Skeletal muscle satellite cell (primary cell): ENCODE results near the gene HDAC2.
"Not testable (repeated sequence)": the region's sequence is repeated elsewhere in the genome, so short reads cannot be mapped to it uniquely, and the experiment has no call there.

Source experiments
- H3K27me3 ChIP-seq: 2 replicates; pipeline ENCODE4 v1.7.0; 2013; ENCODE audit warnings: low read length; ENCODE audit not compliant: control insufficient read depth, insufficient read depth
- H3K36me3 ChIP-seq: 2 replicates; pipeline ENCODE4 v1.7.0; 2013; ENCODE audit warnings: mild to moderate bottlenecking, control low read depth, low read length; ENCODE audit not compliant: insufficient read depth
- H3K4me1 ChIP-seq: 2 replicates; pipeline ENCODE4 v1.7.0; 2013; ENCODE audit warnings: low read length; ENCODE audit not compliant: control insufficient read depth, insufficient read depth
- H3K4me2 ChIP-seq: 2 replicates; pipeline ENCODE4 v1.7.0; 2013; ENCODE audit warnings: mild to moderate bottlenecking, low read length
- H3K4me3 ChIP-seq: 2 replicates; pipeline ENCODE4 v1.7.0; 2013; ENCODE audit warnings: low read length
- H3K9ac ChIP-seq: 2 replicates; pipeline ENCODE4 v1.7.0; 2013; ENCODE audit warnings: mild to moderate bottlenecking, low read depth, low read length, moderate library complexity
- H3K9me3 ChIP-seq: replicated peaks from 2 replicates; pipeline ENCODE4 v1.7.0; 2013; ENCODE audit warnings: mild to moderate bottlenecking, control low read depth, low read length

The HDAC2 gene

DNA sequence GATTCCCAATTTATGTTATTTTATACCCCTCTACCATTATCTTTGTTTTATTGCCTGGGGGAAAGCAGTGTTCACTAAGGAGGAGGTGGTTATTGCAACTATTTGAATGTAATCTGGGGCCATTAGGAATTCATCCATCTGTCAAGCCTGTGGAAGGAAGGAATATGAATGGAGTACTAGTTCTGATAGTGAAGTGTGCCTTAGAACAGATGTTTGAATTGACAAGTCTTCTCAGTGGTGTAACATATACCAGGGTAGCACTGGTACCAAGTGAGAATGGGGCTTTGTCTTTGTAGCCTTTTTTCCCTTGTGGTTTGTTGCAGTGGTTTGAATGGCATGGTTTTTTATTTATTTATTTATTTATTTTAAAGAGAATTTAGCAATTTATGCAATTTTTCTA lies 27.9 kb upstream of the HDAC2 start:
- no peaks in the 10 kb centered on the region for H3K27me3 ChIP-seq
- H3K9me3 ChIP-seq, result no peaks in the 10 kb centered on the region
- no peak overlapping the region for H3K9ac ChIP-seq
- no peaks in the 10 kb centered on the region for H3K36me3 ChIP-seq
- peaks cover 43% of the 10 kb centered on the region for H3K4me1 ChIP-seq
- no peak overlapping the region for H3K4me3 ChIP-seq
- H3K4me2 ChIP-seq, result no peak overlapping the region

DNA sequence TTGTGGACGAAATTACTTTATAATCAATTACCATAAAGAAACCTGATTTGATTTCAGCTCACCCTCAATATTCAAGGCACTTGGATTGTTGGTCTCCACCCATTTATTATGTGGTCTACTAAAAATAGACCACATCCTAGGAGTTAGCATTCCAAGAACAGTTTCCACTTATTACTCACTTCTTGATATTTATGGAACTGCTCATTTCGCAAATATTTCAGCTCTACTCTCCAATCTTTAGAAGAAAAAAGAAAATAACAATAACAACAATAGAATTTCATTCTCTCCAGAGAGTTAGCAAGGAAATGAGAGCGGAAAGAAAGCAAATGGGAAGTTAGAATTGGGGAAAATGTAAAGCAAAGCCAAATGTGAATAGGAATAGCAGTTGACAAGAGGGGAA lies 26.2 kb upstream of the HDAC2 start:
- H3K9me3 ChIP-seq, result no peaks in the 10 kb centered on the region
- H3K4me3 ChIP-seq, result peak overlapping the region; percentile 53
- H3K9ac ChIP-seq, result peak overlapping the region; percentile 72
- H3K4me2 ChIP-seq, result peak overlapping the region; percentile 73
- no peaks in the 10 kb centered on the region for H3K36me3 ChIP-seq
- peaks cover 43% of the 10 kb centered on the region for H3K4me1 ChIP-seq
- no peaks in the 10 kb centered on the region for H3K27me3 ChIP-seq

DNA sequence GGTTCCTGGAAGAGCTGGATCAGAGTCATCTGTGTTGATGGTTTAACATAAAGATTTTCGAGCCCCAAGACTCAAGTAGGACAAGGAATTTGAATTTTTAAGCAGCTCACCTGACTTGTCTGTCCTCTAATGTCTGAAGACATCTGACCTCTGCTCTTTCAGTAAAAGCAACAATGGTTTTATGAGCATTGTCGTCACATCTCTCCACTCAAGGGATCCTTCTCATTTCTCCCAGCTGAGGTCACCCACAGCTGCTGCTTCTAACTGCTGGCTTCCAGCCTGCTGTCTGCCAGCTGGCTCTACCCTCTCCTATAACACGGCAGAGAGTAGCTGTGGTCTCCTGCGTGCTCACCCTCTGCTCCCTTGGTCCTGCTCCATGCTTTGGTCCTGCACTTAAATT lies 24.7 kb upstream of the HDAC2 start:
- H3K9ac ChIP-seq, result peak overlapping the region; percentile 68
- no peaks in the 10 kb centered on the region for H3K36me3 ChIP-seq
- H3K4me3 ChIP-seq, result peak overlapping the region; percentile 34
- peaks cover 42% of the 10 kb centered on the region for H3K4me1 ChIP-seq
- H3K27me3 ChIP-seq, result no peaks in the 10 kb centered on the region
- H3K9me3 ChIP-seq, result no peaks in the 10 kb centered on the region
- H3K4me2 ChIP-seq, result peak overlapping the region; percentile 70

DNA sequence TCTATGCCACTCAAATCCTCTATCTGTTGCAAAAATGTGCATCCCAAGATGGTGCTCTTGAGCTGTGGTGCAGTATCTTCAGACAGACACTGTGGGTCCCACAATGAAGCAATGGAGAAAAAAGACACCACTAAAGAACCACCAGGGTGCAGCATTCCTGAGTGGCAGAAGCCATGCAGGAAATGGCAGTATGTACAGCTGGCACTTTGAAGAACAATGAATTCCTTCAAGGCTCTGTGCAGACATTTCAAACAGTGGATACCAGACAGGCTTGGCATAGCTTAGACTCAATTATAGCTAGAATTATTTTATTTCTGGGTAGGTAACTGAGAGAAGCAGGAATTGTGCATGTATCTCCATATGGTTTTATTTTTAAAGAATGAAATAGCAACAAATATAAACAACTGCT lies 24.0 kb upstream of the HDAC2 start:
- Histone ChIP-seq H3K36me3 (no peaks in the 10 kb centered on the region), H3K9ac (peak overlapping the region; percentile 68), H3K4me2 (peak overlapping the region; percentile 70), H3K4me1 (peaks cover 35% of the 10 kb centered on the region), H3K4me3 (peak overlapping the region; percentile 34), H3K9me3 (no peaks in the 10 kb centered on the region), H3K27me3 (no peaks in the 10 kb centered on the region)

DNA sequence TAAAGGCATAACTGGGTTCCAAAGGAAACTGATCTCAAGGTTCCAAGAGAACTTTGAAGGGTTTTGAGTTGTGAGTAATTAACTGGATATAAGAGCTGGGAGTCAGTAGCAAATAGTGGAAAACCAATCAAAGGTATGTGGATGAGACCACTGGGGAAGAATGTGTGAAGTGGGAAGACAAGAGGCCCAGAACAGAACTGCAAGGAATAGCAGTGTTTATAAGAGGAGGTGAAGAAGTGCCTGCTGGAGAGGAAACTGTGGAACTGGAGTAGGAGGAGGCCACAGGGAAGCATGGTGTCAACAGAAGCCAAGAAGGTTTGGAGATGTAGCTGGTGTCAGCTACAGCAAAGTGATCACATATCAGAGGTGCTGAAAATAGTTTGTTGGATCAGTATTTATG lies 18.7 kb upstream of the HDAC2 start:
- H3K4me1 ChIP-seq, result no peaks in the 10 kb centered on the region
- no peaks in the 10 kb centered on the region for H3K36me3 ChIP-seq
- H3K9ac ChIP-seq, result no peak overlapping the region
- H3K4me3 ChIP-seq, result no peak overlapping the region
- no peak overlapping the region for H3K4me2 ChIP-seq
- H3K27me3 ChIP-seq, result no peaks in the 10 kb centered on the region
- H3K9me3 ChIP-seq, result no peaks in the 10 kb centered on the region

DNA sequence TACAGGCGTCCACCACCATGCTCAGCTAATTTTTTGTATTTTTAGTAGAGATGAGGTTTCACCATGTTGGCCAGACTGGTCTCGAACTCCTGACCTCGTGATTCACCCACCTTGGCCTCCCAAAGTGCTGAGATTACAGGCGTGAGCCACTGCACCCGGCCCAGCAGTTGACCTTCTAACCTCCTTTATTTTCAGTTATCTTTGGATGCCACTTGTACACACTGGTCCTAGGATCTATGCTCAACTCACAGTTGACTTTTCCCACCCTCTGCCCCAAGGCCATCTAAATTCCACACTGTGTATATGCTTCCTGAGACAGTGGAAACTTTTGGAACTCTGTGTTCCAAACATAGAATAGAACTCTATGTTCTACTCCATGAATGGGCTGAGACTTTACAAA lies 11.7 kb upstream of the HDAC2 start:
- H3K9me3 ChIP-seq, H3K4me3 ChIP-seq, H3K27me3 ChIP-seq, H3K36me3 ChIP-seq, H3K4me1 ChIP-seq, H3K9ac ChIP-seq, H3K4me2 ChIP-seq: not testable (repeated sequence)

DNA sequence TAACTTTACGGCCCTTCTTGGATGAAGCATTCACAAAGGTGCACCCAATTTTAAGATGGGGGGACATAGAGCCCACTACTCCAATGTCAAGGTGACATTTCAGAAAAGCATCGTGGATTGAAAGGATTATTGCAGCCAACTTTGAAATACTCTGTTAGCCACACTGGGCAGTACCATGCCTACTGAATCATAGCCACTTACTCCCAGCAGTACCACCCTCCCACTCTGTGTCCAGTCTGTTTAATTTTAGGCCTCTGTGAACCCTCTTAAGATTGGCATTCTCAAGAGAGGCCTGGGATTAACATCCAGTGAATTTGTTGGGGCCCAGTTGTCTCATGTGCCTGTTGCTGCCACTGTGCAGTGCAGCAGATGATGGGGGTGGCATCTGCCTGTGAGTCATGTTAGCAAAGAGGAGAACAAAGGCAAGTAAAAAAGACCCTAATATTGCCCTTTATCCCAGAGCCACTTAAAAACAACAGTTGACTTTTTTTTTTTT lies 11.2 kb upstream of the HDAC2 start:
- Histone ChIP-seq H3K4me2 (no peak overlapping the region), H3K4me1 (no peaks in the 10 kb centered on the region), H3K36me3 (no peaks in the 10 kb centered on the region)

DNA sequence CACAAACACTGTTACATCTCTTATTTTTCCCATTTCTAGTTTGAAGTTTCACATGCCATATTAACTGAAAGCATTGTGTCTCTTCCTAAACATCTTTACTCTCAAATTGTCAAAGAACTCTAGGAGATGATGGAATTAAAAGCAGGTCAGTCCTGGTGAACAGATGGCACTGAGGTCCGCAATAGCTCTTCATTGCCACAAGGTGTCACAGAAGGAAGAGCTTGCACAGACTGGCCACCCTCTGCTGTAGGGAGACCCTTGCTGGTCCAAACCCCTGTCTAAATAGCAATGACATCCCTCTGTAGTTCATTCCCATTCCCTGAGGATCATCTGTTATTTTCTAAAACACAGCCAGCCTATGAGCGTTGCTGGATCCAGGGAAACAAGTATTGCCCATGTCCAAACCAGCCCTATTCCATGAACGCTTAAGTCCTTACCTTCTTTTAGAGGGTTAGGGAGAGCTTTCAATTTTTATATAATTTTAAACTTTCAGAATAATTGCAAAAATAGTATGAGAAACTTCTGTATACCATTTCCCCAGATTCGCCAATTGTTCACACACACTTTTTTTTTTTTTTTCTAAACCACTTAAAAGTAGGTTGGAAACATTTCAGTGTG lies 10.1 kb upstream of the HDAC2 start:
- Histone ChIP-seq H3K4me2 (no peak overlapping the region), H3K27me3 (no peaks in the 10 kb centered on the region), H3K4me1 (no peaks in the 10 kb centered on the region), H3K4me3 (no peak overlapping the region), H3K36me3 (no peaks in the 10 kb centered on the region), H3K9ac (no peak overlapping the region), H3K9me3 (no peaks in the 10 kb centered on the region)

More for the DNA sequence above, 11.2 kb upstream of the HDAC2 start:
- H3K4me3 ChIP-seq, result no peak overlapping the region
- H3K9ac ChIP-seq, result no peak overlapping the region
- H3K9me3 ChIP-seq, result no peaks in the 10 kb centered on the region
- H3K27me3 ChIP-seq, result no peaks in the 10 kb centered on the region

DNA sequence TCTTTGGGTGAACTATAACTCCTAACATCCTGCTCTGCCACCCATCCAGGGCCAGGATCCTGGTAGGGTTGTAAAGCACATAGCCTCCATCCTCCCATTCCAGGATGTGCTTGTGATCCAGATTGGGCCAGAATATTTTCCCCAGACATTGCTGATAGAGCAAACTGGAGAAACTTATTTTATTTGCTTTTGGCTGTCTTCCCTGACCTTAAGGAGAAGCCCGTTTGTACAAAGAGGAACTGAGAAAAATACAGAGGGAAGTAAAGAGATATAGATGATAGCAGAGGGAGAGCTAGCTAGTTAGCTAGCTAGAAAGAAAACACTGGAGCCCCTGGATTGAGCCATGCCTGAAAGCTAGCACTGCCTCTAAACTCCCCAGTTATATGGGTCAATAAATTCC lies 9.0 kb upstream of the HDAC2 start:
- no peaks in the 10 kb centered on the region for H3K27me3 ChIP-seq

DNA sequence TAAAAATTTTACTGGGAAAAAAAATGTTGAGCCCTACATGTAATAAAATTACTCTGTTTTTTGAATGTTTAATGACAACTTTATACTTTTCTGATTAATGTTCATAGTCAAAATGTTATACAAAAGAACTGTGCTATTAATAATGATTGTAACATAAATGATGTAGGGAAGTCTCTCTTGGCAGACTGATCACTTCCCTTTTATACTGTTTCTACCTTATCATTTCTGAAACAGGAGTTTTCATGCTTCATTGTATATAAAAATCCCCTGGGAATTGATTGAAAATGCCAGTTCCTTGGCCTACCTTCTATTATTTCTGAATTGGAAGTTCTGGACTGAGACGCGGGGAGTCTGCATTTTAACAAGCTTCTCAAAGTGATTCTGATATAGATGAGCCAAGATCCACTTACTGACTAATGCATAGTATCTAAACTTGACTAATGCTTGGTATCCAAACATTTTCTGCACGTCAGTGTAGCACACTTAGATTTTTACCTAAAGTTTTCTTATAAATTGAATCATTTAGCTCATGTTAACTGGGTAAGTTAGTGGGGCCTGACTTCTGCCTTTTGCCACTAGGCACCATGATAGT lies 7.2 kb upstream of the HDAC2 start:
- Histone ChIP-seq H3K9ac (no peak overlapping the region), H3K36me3 (no peaks in the 10 kb centered on the region), H3K4me2 (no peak overlapping the region), H3K9me3 (no peaks in the 10 kb centered on the region), H3K4me1 (no peaks in the 10 kb centered on the region), H3K4me3 (no peak overlapping the region), H3K27me3 (no peaks in the 10 kb centered on the region)

More for the DNA sequence above, 9.0 kb upstream of the HDAC2 start:
- no peaks in the 10 kb centered on the region for H3K9me3 ChIP-seq
- H3K36me3 ChIP-seq, result no peaks in the 10 kb centered on the region
- H3K4me2 ChIP-seq, result no peak overlapping the region
- H3K9ac ChIP-seq, result no peak overlapping the region
- H3K4me1 ChIP-seq, result no peaks in the 10 kb centered on the region
- H3K4me3 ChIP-seq, result no peak overlapping the region

DNA sequence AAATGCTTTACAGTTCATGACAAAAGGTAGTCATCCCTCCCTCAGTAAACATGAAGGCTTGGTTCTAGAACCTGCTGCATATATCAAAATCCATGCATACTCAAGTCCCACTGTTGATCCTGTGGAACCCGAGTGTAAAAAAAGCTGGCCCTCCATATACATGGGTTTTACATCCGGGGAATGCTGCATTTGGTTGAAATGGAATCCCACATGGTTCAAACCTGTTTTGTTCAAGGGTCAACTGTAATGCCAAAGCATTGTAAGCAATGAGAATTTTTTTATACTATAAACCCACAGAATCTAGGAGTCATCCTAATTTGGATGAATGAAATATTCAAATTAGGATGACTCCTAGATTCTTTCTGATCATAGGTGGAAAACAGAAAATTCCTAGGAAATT lies 5.9 kb upstream of the HDAC2 start:
- Histone ChIP-seq H3K27me3 (no peaks in the 10 kb centered on the region), H3K36me3 (no peaks in the 10 kb centered on the region), H3K9ac (no peak overlapping the region), H3K4me3 (no peak overlapping the region), H3K4me2 (no peak overlapping the region), H3K9me3 (no peaks in the 10 kb centered on the region), H3K4me1 (no peaks in the 10 kb centered on the region)

DNA sequence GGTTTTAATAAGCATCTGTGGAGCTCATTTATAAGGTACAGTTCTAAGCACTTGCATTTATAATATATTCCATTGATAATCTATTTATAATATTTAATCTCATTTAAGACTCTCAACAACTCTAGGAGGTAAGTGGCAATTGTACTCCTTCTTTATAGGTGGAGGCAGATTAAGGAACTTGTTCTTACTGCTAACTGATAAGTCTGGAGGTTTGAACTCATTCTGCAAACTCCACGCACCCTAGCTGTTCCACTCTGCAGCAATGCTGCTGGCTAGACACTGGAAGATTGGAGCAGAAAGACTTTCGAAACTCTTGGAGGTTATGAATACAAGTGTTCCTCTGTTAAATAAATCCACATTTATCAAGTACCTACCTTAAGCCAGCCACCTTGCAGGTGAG lies 793 bp upstream of the HDAC2 start:
- Histone ChIP-seq H3K9me3 (no peaks in the 10 kb centered on the region), H3K27me3 (no peaks in the 10 kb centered on the region), H3K4me1 (peaks cover 19% of the 10 kb centered on the region), H3K4me3 (peak overlapping the region; percentile 98), H3K9ac (peak overlapping the region; percentile 91), H3K36me3 (no peaks in the 10 kb centered on the region), H3K4me2 (peak overlapping the region; percentile 87)
